GM13976 (cell line): ENCODE results near the gene MORN1.

ENCODE experiments used
- DNase-seq: peaks from one replicate; pipeline ENCODE4 v3.0.0; 2012; ENCODE audit warnings: low spot score
- CTCF ChIP-seq: IDR thresholded peaks from 2 replicates; pipeline ENCODE4 v1.5.1; 2012; ENCODE audit warnings: borderline replicate concordance, mild to moderate bottlenecking; ENCODE audit not compliant: insufficient read depth; ENCODE audit errors: extremely low read depth, missing control alignments, control extremely low read depth
- in situ Hi-C: fragments of 300-500 bp; cut with MboI; formaldehyde crosslinking; loops from one replicate; pipeline ENCODE4 v1.12.0; 2022; ENCODE audit warnings: low sequenced_read_pairs, mixed read lengths, inconsistent platforms; ENCODE audit not compliant: unreplicated experiment

MORN1 gene

GRCh38 chr1:2426540-2426939 lies 35.2 kb upstream of the MORN1 start:
- DNase-seq, result no peak
- TF ChIP-seq CTCF, result no peak
- in situ Hi-C loops, result no loop called here

GRCh38 chr1:2425892-2426291 lies 34.5 kb upstream of the MORN1 start:
- in situ Hi-C loops, result no loop called here
- TF ChIP-seq CTCF, result no peak
- DNase-seq, result no peak

GRCh38 chr1:2422523-2422922 lies 31.2 kb upstream of the MORN1 start:
- DNase-seq, result no peak
- in situ Hi-C loops, result loop anchor here (25.0 kb wide), 1 partner anchor 115 kb away; the partner anchor contains the start of genes HES5 and PANK4
- no peak for TF ChIP-seq CTCF

- in situ Hi-C loops, result loop anchor here (25.0 kb wide), 1 partner anchor 118 kb away; the partner anchor contains the start of genes HES5 and PANK4
- TF ChIP-seq CTCF, result no peak
- no peak for DNase-seq
These were observed 28.1 kb upstream of the MORN1 start for GRCh38 chr1:2419416-2419815.

GRCh38 chr1:2418791-2419320 lies 27.5 kb upstream of the MORN1 start:
- TF ChIP-seq CTCF, result no peak
- no peak for DNase-seq
- in situ Hi-C loops, result loop anchor here (25.0 kb wide), 1 partner anchor 118 kb away; the partner anchor contains the start of genes HES5 and PANK4

GRCh38 chr1:2417833-2418225 lies 26.5 kb upstream of the MORN1 start:
- no peak for TF ChIP-seq CTCF
- DNase-seq, result no peak
- in situ Hi-C loops, result loop anchor here (25.0 kb wide), 1 partner anchor 119 kb away; the partner anchor contains the start of genes HES5 and PANK4
